Measurements from ENCODE around the gene FOXP1.

The FOXP1 gene

GRCh38 chr3:71504250-71505036, 79.1 kb downstream of the FOXP1 start:
- peak; percentile 95 for DNase-seq (ENCODE audit: low spot score)

GRCh38 chr3:71503525-71504249, 79.8 kb downstream of the FOXP1 start:
- DNase-seq (ENCODE audit: low spot score) = no peak

- DNase-seq (ENCODE audit: low spot score) = no peak
These were observed 81.4 kb downstream of the FOXP1 start for GRCh38 chr3:71502066-71502625.

- no peak for DNase-seq (ENCODE audit: low spot score)
These were observed 82.8 kb downstream of the FOXP1 start for GRCh38 chr3:71500696-71501095.

GRCh38 chr3:71499227-71499876, 84.2 kb downstream of the FOXP1 start:
- no peak for DNase-seq (ENCODE audit: low spot score)

- no peak for DNase-seq (ENCODE audit: low spot score)
These were observed 85.0 kb downstream of the FOXP1 start for GRCh38 chr3:71498543-71498942.

GRCh38 chr3:71497971-71498444, 85.5 kb downstream of the FOXP1 start:
- DNase-seq (ENCODE audit: low spot score) = no peak

- no peak for DNase-seq (ENCODE audit: low spot score)
These were observed 86.1 kb downstream of the FOXP1 start for GRCh38 chr3:71497367-71497897.

- DNase-seq (ENCODE audit: low spot score) = peak; percentile 80
These were observed 87.6 kb downstream of the FOXP1 start for GRCh38 chr3:71495708-71496472.

- no peak for DNase-seq (ENCODE audit: low spot score)
These were observed 89.3 kb downstream of the FOXP1 start for GRCh38 chr3:71494212-71494611.

GRCh38 chr3:71492974-71493771, 90.4 kb downstream of the FOXP1 start:
- no peak for DNase-seq (ENCODE audit: low spot score)

GRCh38 chr3:71492566-71492965, 91.0 kb downstream of the FOXP1 start:
- no peak for DNase-seq (ENCODE audit: low spot score)

- no peak for DNase-seq (ENCODE audit: low spot score)
These were observed 92.3 kb downstream of the FOXP1 start for GRCh38 chr3:71491154-71491752.

GRCh38 chr3:71490692-71491091, 92.8 kb downstream of the FOXP1 start:
- DNase-seq (ENCODE audit: low spot score) = no peak

- DNase-seq (ENCODE audit: low spot score) = no peak
These were observed 94.2 kb downstream of the FOXP1 start for GRCh38 chr3:71489315-71489761.

- DNase-seq (ENCODE audit: low spot score) = no peak
These were observed 94.6 kb downstream of the FOXP1 start for GRCh38 chr3:71488882-71489281.

GRCh38 chr3:71488391-71488809, 95.1 kb downstream of the FOXP1 start:
- DNase-seq (ENCODE audit: low spot score) = no peak

- DNase-seq (ENCODE audit: low spot score) = no peak
These were observed 96.1 kb downstream of the FOXP1 start for GRCh38 chr3:71487418-71487817.

GRCh38 chr3:71486831-71487230, 96.7 kb downstream of the FOXP1 start:
- DNase-seq (ENCODE audit: low spot score) = no peak

- DNase-seq (ENCODE audit: low spot score) = no peak
These were observed 97.6 kb downstream of the FOXP1 start for GRCh38 chr3:71485896-71486295.

Data from RKO (cell line).